ENCODE data around the gene PARL.

PARL gene

DNA sequence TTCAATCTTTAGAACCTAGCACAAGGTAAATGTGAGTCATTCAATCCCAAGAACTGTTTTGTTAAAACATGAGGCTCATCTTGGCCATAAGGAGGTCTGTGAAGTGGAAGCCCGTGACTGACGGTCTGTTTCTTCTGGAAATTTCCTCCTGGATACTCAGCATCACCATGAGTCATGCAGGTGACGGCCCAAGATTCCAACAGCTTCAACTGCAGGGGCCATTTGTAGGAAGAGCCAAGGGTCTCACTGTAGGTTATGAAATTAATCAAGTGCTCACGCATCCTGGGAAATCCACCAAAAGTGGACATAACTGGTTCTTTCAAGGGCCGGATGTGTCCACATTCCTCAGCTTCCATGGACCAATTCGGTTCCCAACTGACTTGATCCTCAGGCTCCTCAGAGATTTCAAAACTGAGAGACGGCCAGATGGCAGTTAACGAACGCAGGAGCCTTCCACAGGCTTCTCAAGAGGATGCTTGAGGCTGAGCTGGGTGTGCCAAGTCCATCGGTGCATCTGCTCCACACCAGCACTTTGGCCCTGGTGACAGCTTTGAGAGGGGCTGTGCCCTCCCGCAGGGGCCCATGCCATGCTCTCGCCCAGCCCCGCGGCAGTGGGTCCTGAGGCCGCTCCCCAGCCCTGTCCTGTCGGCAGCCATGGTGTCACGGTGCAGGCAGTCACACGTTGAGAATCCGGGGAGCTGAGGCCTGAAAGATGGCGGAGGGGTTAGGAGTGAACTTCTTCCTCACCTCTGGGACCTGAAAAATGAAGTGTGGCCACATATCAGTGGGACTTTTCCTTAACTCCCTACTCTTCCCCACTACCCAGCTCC, 67.8 kb downstream of the PARL start:
- no peak for DNase-seq

DNA sequence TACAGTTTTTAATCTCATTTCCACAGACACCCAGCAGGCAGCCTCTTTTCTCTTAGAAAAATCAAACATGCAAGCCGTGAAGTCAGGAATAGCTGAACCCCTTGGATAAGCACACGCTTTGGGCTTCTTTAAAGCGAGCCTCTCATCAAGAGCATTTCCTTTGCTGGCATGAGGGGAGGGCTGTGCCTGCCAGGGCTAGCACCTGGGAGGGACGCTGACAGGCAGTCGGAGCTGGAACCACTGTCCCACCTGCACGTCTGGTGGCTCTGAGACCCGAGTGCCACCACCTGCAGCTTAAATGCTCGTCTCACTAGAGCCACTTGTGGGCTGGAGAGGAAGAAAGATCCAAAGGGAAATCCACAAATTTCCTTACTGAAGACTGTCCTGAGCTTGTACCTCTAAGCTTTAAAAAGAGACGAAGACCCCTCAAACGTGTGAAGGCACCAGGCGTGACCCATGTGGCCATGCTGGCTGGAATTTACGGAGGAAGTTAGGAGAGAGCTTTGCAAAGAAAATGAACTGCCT, 68.7 kb downstream of the PARL start:
- no peak for DNase-seq

DNA sequence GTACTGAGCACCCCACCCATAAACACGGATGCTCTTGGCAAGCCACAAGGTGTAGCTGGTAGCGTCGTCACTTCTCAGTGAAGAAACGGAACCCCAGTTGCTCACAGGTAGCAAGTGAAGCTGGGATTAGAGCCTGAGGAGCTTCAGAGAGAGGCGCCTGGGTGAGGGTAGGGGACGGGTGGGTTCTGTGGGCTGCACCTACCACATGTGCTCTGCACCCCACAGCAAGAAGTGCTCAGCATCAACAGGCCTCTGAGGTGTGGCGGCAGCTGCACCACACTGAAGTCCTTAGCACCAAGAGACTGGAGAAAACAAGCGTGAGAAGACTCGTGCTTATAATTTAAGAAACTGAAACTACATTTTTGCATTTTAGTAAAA, 69.1 kb downstream of the PARL start:
- no peak for DNase-seq

DNA sequence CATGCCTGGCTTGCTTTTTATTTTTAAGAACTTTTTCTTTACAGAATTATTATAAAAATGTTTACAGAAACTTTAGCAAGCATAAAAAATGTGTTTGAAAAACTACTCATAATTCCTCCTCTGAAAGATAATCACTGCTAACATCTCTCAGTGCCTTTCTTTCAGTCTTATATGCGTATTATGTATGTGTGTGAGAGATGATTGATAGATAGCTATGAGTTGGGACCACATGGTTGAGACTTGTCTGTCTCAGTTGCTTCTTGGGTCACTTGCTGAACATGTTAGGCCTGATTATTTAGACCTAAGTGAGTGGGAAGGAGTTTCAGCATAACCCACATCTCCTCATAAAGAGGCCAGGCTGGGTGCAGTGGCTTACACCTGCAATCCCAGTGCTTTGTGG, 70.4 kb downstream of the PARL start:
- DNase-seq = no peak

DNA sequence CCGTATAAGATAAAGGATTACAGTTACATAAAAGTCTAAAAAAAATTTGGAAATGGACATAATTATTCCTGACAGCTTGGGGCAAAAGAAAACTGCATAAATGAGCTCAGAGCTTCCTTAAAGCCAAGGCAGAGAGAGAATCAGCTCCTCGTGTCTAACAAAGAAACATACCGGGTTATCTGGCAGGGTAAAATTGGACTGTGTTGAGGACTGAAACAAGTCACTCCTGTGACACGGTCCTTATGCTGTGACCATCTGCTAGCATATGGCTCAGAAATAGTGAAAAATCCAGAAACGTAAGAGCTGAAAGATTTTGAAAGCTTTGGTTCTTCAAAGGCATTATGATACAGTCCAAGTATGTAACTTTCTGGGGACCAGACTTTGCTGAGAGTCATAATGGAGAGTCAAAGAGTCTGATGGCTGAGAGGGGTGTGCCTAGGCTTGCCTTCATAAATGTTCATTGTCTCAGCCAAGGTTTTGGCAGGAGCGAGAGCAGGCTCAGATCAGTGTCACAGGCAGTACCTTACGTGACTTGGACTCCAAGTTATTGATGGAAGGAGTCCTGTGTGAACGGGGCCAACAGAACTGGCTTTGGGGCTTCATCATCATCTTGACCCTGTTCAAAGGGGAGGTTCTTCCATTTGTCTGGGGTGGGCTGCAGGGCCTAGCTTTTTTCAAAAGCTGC, 71.8 kb downstream of the PARL start:
- no peak for DNase-seq

- no peak for DNase-seq
Measured at GRCh38 chr3:183811638-183812037, 73.0 kb downstream of the PARL start.

GRCh38 chr3:183810643-183811594, 73.8 kb downstream of the PARL start:
- no peak for DNase-seq

DNA sequence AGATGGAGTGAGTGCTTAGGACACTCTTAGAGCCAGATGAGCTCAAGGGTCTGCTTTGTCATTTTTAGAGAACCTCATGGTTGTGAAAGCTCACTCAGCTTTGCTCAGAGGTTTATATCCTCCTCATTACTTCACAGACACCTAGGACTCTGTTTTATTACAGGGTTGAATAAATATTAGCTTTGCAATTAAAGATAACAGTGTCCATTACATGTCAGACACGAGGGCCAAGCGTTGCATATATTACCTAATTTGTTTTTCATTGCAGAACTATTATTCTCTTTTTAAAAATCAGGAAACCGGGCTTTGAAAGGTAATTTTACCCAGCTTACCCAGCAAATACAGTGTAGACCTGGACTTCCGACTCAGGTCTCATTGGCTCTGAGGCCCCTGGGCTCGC, 75.4 kb downstream of the PARL start:
- no peak for DNase-seq

GRCh38 chr3:183808355-183808754, 76.3 kb downstream of the PARL start:
- no peak for DNase-seq

GRCh38 chr3:183807881-183808280, 76.8 kb downstream of the PARL start:
- DNase-seq = no peak

- DNase-seq = no peak
Measured at GRCh38 chr3:183807209-183807728, 77.4 kb downstream of the PARL start.

- no peak for DNase-seq
Measured at GRCh38 chr3:183802989-183803388, 81.7 kb downstream of the PARL start.

GRCh38 chr3:183801601-183802000, 83.1 kb downstream of the PARL start:
- DNase-seq = no peak

DNA sequence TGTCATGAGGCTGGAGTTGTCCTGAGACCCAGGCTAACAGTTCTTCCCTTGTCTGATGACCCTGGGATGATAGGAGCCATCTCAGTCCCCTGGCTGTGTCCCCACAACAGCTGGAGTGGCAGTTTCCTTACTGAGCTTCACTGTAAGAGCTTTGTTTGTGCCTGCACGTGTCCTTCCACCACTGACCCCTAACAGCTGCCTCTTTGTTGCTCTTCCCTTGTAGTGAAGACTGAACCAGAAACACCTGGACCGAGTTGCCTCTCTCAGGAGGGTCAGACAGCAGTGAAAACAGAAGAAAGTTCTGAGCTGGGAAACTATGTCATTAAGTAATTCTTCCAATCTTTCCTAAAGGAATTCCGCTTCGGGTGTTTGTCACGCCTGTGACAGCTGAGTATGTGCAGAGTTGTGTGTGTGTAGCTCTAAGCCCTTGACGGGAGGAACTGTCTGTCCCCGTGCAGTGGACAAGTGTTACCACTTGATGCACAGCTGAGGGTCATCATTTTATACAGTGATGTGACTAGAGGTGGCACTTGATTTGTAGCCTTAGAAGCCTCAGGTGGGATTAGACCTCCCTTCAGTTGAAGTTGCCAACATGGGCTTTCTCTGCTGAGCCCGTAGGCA, 84.3 kb downstream of the PARL start:
- no peak for DNase-seq

- DNase-seq = peak; percentile 52
Measured at GRCh38 chr3:183799461-183799860, 85.2 kb downstream of the PARL start.

DNA sequence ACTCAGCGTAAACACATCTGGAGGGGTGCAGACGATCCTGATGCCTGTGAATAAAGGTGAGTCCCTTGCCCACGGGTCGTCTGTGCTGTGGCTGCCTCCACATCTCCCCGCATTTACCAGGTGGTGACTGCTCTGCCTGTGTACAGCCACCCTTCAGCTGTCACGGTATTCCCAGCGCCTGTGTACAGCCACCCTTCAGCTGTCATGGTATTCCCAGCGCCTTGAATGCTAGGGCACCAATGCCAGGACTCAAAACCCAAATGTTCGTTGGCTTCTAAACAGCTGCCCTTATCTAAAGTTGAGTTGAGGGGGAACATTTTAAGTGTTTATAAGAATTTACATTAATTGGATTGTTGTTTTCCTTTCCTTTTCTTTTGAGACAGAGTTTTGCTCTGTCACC, 86.7 kb downstream of the PARL start:
- DNase-seq = no peak

DNA sequence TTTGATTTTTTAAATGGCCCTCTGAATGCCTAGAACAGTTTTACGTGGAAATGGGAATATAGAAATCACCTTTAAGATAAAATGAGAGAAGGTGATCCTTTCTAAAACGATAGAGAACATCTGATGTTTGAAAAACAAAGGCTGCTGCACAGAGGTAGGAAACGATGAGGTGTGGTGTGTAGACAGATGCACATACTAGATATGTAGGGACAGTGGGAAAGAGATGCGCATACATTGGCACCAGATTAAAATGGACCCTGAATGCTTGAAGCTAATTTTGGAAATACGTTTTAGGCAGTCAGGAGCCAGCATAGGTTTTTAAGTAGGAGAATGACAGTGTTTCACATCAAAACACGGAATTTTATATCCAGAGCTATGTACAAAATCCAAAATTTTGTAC, 88.3 kb downstream of the PARL start:
- no peak for DNase-seq

DNA sequence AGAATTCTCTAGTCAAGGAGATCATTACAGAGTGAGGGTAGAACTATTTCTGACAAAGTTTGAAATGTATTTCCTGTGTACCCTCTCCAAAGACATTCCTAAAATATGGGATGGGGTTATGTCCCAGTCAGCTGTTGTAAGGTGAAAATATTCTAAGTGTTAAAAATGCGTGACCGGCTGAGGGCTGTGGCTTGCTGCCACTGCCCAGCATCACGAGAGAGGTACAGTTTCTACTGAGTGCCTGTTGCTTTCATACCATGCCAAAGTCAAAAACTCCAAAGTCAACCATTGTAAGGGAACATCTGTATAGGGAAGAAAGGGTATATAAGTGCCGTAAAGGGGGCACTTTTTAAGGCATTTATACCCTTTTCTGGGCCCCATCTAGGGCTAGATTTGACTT, 90.2 kb downstream of the PARL start:
- no peak for DNase-seq

DNA sequence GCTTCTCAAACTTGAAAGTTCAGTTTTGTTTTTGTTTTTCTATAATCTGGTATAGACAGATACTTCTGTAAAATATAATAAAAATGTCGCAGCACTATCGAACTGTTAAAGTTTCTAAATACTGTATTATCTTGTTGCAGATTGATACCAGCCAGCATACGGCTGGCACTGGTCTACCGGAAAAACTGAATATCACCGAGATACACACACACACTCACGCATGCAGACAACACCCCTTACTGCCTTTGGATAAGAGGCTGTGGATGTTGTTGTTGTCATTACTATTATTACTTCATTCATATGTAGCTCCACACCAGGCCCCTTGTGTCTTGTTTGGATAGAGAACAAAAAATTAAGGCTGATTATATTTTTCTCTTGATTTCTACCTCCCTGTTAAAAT, 91.7 kb downstream of the PARL start:
- DNase-seq = peak; percentile 65

- no peak for DNase-seq
Measured at GRCh38 chr3:183790700-183791099, 94.0 kb downstream of the PARL start.

DNA sequence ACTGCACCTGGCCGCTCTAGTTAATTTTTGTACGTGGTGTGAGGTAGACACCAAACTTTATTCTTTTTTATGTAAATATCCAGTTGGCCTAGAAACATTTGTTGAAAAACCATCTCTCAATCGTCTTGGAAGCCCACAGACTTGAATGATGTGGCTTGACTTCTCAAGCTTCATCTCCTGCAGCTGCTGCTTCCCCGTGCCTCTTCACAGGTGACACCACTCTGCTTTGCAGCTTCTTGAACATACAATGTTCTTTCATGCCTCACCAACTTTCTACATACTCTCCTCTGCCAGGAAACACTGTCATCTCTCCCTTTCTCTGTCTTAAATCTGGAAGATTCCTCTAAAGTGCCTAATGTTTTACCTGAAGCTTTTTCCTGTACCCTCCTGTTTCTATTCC, 94.9 kb downstream of the PARL start:
- DNase-seq = no peak

DNA sequence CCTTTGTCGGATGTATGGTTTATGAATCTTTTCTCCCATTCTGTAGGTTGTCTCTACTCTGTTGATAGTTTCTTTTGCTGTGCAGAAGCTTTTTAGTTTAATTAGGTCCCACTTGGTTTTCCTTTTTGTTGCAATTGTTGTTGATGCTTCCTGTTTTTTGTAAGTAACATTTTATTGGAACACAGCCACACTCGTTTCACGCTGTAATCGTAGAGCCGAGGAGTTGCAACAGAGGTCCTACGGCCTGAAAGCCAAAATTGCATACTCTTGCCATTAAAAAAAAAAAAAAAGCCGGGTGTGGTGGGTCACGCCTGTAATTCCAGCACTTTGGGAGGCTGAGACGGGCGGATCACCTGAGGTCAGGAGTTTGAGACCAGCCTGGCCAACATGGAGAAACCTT, 100.2 kb downstream of the PARL start:
- DNase-seq = peak; percentile 29
